SK-N-SH treated with all-trans-retinoic acid at 6 μM for 48 hours (cell line): ENCODE measurements around the gene ZNF514.

Source experiments
- ESRRG ChIP-seq: fragments of 250-450 bp; sonication (Bioruptor Pico); IDR thresholded peaks from 2 replicates; pipeline ENCODE4 v1.6.1; 2021; ENCODE audit warnings: mild to moderate bottlenecking
- OSR1 ChIP-seq: fragments of 250-450 bp; sonication (Bioruptor Pico); IDR thresholded peaks from 2 replicates; pipeline ENCODE4 v1.8.0; 2022; ENCODE audit warnings: moderate library complexity, mild to moderate bottlenecking, inconsistent platforms
- RARB ChIP-seq: fragments of 250-450 bp; sonication (Bioruptor Pico); IDR thresholded peaks from 2 replicates; pipeline ENCODE4 v1.8.0; 2021; ENCODE audit warnings: mild to moderate bottlenecking, moderate library complexity
- ZFP3 ChIP-seq: fragments of 250-450 bp; sonication (Bioruptor Pico); IDR thresholded peaks from 2 replicates; pipeline ENCODE4 v1.5.0; 2020; ENCODE audit warnings: mild to moderate bottlenecking, moderate library complexity
- ZNF565 ChIP-seq: fragments of 450-650 bp; formaldehyde crosslinking; conservative IDR thresholded peaks from 2 replicates; pipeline ENCODE4 v1.5.0; 2020; ENCODE audit warnings: low read depth, mild to moderate bottlenecking, moderate library complexity
- TF ChIP-seq, protein P1 (sequence below): fragments of 250-450 bp; sonication (Bioruptor Pico); IDR thresholded peaks from 2 replicates; pipeline ENCODE4 v1.5.0; 2020; ENCODE audit warnings: mild to moderate bottlenecking, moderate library complexity
- TF ChIP-seq, protein P2 (sequence below): fragments of 250-450 bp; sonication (Bioruptor Pico); IDR thresholded peaks from 2 replicates; pipeline ENCODE4 v1.8.0; 2020; ENCODE audit warnings: mild to moderate bottlenecking, moderate library complexity, borderline replicate concordance
- TF ChIP-seq, protein P3 (sequence below): fragments of 250-450 bp; sonication (Bioruptor Pico); IDR thresholded peaks from 2 replicates; pipeline ENCODE4 v1.5.1; 2021; ENCODE audit warnings: mild to moderate bottlenecking, moderate library complexity

DNA sequence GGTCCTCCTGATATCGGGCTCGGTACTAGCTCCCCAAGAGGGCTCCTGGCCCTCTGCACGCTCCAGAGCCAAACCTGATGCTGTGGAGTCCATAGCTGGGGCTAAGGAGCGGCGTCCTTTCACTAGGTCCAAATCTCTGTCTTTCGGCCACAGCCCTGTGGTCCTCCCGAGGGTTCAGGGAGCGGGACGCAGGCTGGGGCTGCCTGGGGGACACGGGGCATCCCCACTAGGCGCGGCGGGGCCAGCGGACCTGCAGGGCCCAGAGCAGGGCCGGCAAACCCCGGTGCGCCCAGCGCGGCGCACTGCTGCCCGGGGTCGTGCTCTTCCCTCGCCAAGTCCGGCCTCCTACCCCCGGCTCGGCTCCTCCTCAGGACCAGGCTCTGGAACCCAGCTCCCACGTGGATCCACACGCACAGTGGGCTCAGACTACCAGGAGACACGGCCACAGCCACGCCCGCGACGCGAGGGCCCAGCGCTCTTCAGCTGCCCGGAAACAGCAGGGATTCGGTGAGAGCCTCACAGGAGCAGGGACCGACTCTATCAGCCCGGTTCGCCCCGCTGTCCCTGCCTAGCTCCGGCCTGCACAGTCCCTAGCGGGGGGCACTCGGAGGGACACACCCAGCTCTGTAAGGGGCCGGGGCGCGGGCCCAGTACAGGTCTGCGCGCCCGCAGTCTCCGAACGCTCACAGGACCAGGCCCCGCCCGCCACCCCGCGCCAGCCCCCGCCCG lies 593 bp downstream of the ZNF514 start:
- TF ChIP-seq, protein P1, sequence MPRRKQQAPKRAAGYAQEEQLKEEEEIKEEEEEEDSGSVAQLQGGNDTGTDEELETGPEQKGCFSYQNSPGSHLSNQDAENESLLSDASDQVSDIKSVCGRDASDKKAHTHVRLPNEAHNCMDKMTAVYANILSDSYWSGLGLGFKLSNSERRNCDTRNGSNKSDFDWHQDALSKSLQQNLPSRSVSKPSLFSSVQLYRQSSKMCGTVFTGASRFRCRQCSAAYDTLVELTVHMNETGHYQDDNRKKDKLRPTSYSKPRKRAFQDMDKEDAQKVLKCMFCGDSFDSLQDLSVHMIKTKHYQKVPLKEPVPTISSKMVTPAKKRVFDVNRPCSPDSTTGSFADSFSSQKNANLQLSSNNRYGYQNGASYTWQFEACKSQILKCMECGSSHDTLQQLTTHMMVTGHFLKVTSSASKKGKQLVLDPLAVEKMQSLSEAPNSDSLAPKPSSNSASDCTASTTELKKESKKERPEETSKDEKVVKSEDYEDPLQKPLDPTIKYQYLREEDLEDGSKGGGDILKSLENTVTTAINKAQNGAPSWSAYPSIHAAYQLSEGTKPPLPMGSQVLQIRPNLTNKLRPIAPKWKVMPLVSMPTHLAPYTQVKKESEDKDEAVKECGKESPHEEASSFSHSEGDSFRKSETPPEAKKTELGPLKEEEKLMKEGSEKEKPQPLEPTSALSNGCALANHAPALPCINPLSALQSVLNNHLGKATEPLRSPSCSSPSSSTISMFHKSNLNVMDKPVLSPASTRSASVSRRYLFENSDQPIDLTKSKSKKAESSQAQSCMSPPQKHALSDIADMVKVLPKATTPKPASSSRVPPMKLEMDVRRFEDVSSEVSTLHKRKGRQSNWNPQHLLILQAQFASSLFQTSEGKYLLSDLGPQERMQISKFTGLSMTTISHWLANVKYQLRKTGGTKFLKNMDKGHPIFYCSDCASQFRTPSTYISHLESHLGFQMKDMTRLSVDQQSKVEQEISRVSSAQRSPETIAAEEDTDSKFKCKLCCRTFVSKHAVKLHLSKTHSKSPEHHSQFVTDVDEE (CRISPR knock-in tag): no peak
- TF ChIP-seq ZFP3 (CRISPR knock-in tag) (no peak), RARB (CRISPR knock-in tag) (no peak), OSR1 (no peak), ESRRG (CRISPR knock-in tag) (no peak), ZNF565 (CRISPR knock-in tag) (no peak)
- TF ChIP-seq, protein P2, sequence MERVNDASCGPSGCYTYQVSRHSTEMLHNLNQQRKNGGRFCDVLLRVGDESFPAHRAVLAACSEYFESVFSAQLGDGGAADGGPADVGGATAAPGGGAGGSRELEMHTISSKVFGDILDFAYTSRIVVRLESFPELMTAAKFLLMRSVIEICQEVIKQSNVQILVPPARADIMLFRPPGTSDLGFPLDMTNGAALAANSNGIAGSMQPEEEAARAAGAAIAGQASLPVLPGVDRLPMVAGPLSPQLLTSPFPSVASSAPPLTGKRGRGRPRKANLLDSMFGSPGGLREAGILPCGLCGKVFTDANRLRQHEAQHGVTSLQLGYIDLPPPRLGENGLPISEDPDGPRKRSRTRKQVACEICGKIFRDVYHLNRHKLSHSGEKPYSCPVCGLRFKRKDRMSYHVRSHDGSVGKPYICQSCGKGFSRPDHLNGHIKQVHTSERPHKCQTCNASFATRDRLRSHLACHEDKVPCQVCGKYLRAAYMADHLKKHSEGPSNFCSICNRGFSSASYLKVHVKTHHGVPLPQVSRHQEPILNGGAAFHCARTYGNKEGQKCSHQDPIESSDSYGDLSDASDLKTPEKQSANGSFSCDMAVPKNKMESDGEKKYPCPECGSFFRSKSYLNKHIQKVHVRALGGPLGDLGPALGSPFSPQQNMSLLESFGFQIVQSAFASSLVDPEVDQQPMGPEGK (CRISPR knock-in tag): no peak
- TF ChIP-seq, protein P3, sequence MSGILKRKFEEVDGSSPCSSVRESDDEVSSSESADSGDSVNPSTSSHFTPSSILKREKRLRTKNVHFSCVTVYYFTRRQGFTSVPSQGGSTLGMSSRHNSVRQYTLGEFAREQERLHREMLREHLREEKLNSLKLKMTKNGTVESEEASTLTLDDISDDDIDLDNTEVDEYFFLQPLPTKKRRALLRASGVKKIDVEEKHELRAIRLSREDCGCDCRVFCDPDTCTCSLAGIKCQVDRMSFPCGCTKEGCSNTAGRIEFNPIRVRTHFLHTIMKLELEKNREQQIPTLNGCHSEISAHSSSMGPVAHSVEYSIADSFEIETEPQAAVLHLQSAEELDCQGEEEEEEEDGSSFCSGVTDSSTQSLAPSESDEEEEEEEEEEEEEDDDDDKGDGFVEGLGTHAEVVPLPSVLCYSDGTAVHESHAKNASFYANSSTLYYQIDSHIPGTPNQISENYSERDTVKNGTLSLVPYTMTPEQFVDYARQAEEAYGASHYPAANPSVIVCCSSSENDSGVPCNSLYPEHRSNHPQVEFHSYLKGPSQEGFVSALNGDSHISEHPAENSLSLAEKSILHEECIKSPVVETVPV: no peak
